Measurements from ENCODE around the gene LGALS16. TPM values are rescaled to one million over a fixed set of nuclear protein-coding genes. Genes with fewer than 3 reads are reported as not detected.

LGALS16 gene, protein sequence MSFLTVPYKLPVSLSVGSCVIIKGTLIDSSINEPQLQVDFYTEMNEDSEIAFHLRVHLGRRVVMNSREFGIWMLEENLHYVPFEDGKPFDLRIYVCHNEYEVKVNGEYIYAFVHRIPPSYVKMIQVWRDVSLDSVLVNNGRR
- not detected for total RNA-seq
- polyA plus RNA-seq: not detected
- long read RNA-seq, donor 1: 0 reads
- long read RNA-seq, donor 2: 0 reads
- long read RNA-seq, donor 3: 0 reads

DNA sequence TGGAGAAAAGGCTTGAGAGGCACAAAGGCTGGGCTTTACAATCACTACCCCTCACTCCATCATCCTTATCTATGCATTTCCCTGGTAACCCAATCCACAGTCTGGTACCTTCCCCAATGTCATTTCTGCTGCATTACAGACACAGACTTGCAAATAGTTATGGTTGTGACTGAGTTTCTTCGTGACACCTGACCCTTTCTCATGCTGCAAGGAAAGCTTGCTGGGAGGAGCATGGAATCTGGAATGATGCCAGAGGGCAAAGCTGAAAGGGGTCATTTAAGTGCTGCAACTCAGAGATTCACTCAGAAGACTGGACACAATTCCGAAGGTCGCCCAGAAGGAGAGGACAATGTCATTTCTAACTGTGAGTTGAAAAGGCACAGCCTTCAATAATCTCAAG lies at the start of gene LGALS16:
LGALS16 (plus strand) TSS at position 301 of the 400 bp plus-strand sequence; CDS start at position 350, 49 bp downstream.
- TF ChIP-seq, protein P1, sequence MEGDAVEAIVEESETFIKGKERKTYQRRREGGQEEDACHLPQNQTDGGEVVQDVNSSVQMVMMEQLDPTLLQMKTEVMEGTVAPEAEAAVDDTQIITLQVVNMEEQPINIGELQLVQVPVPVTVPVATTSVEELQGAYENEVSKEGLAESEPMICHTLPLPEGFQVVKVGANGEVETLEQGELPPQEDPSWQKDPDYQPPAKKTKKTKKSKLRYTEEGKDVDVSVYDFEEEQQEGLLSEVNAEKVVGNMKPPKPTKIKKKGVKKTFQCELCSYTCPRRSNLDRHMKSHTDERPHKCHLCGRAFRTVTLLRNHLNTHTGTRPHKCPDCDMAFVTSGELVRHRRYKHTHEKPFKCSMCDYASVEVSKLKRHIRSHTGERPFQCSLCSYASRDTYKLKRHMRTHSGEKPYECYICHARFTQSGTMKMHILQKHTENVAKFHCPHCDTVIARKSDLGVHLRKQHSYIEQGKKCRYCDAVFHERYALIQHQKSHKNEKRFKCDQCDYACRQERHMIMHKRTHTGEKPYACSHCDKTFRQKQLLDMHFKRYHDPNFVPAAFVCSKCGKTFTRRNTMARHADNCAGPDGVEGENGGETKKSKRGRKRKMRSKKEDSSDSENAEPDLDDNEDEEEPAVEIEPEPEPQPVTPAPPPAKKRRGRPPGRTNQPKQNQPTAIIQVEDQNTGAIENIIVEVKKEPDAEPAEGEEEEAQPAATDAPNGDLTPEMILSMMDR (IDR thresholded peaks at IDR 0.05): no peak
- no peak within 1 kb of the TSS for H3K27ac ChIP-seq
- no peak within 1 kb of the TSS for H3K4me3 ChIP-seq
- H3K27me3 ChIP-seq: peaks cover 0 to 10% (median 0%) of the 10 kb centered on the region in 7 donors
- H3K36me3 ChIP-seq: no peaks in the 10 kb centered on the region
- no peaks in the 10 kb centered on the region for H3K9me3 ChIP-seq
- intact Hi-C loops (cut with DNase I): no loop called here
- ATAC-seq (no peak), DNase-seq (no peak)
- 51 to 53% methylated on average over 3 of the region's 3 CpGs for WGBS, 2 donors
- no peaks in the 10 kb centered on the region for H3K4me1 ChIP-seq

DNA sequence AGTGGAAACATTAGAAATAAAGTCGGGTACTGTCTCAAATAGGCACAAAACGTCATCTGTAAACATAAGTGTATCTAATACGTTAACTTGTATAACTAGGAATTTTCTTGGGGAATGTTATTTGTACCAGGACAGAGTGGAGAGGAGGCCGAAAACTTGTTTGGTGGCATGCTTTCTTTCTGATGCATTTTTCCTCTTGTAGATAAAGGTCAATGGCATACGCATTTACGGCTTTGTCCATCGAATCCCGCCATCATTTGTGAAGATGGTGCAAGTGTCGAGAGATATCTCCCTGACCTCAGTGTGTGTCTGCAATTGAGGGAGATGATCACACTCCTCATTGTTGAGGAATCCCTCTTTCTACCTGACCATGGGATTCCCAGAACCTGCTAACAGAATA lies 48.7 kb upstream of the LGALS16 start:
- Histone ChIP-seq H3K9me3 (no peaks in the 10 kb centered on the region), H3K27me3 (peaks cover 0 to 16% (median 5%) of the 10 kb centered on the region in 7 donors), H3K27ac (no peak overlapping the region), H3K4me1 (no peaks in the 10 kb centered on the region), H3K36me3 (no peaks in the 10 kb centered on the region), H3K4me3 (no peak overlapping the region)
- TF ChIP-seq, protein P1 (IDR thresholded peaks at IDR 0.05): no peak
- intact Hi-C loops (cut with DNase I): no loop called here
- no peak for DNase-seq
- no peak for ATAC-seq
- 86 to 87% methylated on average over 9 of the region's 9 CpGs for WGBS, 2 donors

DNA sequence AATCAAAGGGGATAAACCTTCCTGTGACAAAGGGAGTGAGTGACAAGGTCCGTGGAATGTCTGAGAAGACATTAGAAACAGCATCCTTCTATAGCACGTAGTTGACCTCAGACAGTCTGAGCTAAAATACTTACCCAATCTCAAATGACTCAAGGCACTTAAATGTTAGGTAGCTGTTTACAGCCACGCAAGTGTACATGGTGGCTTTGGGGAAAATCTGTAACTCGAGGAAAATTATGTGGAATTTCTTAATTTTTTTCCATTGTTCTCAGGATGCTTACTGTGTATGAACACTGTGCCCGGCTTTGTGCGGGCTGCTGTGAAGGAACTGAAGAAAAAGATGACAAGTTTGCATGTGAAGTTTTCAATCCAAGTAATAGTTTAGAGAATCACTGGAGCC lies 48.2 kb upstream of the LGALS16 start:
- intact Hi-C loops (cut with DNase I): no loop called here

DNA sequence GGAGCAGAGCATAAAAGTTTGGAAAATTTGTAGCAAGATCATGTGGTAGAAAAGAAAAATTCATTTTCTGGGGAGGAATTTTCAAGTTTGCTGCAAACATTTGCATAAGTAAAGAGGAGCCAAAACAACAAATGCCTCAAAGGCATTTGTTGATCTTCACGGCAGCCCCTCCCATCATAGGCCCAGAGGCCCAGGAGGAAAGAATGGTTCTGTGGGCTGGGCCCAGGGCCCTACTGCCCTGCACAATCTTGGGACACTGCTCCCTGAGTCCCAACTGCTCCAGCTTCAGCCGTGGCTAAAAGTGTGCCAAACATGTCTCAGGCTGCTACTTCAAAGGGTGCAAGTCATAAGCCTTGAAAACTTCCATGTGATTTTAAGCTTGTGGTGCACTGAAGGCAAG lies 42.1 kb upstream of the LGALS16 start:
- TF ChIP-seq, protein P1 (IDR thresholded peaks at IDR 0.05): no peak
- H3K4me1 ChIP-seq: no peaks in the 10 kb centered on the region
- H3K9me3 ChIP-seq: peaks cover 0 to 3% (median 0%) of the 10 kb centered on the region in 11 donors
- H3K27ac ChIP-seq: no peak overlapping the region
- intact Hi-C loops (cut with DNase I): no loop called here
- peaks cover 0 to 15% (median 0%) of the 10 kb centered on the region in 7 donors for H3K27me3 ChIP-seq
- WGBS, 2 donors: 49 to 57% methylated on average over 2 of the region's 2 CpGs
- H3K4me3 ChIP-seq: no peak overlapping the region
- DNase-seq (no peak), ATAC-seq (no peak)
- H3K36me3 ChIP-seq: no peaks in the 10 kb centered on the region

More for the DNA sequence above, 48.2 kb upstream of the LGALS16 start:
- ATAC-seq (no peak), DNase-seq (no peak)
- H3K27ac ChIP-seq: no peak overlapping the region
- TF ChIP-seq, protein P1 (IDR thresholded peaks at IDR 0.05): no peak
- H3K27me3 ChIP-seq: peaks cover 0 to 14% (median 5%) of the 10 kb centered on the region in 7 donors
- H3K9me3 ChIP-seq: no peaks in the 10 kb centered on the region
- no peaks in the 10 kb centered on the region for H3K4me1 ChIP-seq
- no peak overlapping the region for H3K4me3 ChIP-seq
- H3K36me3 ChIP-seq: no peaks in the 10 kb centered on the region
- WGBS, 2 donors: 64 to 67% methylated on average over 6 of the region's 6 CpGs
